ENCODE measurements around the gene EPAS1. TPM values are rescaled to one million over a fixed set of nuclear protein-coding genes. Genes with fewer than 3 reads are reported as not detected.
A peak's percentile ranks its signal among the peaks of the same experiment; 100 is the strongest.

The EPAS1 gene
- total RNA-seq, 1 donor from 2014 or later, result 205 TPM

GRCh38 chr2:46308629-46309028 is 11.4 kb downstream of the EPAS1 start:
- peak overlapping the region; percentile 99 for H3K27ac ChIP-seq (replicated peaks)
- intact Hi-C loops (cut with micrococcal nuclease), result no loop called here

GRCh38 chr2:46309052-46309953 is 12.1 kb downstream of the EPAS1 start:
- H3K9me3 ChIP-seq (replicated peaks), result no peaks in the 10 kb centered on the region
- intact Hi-C loops (cut with micrococcal nuclease), result no loop called here
- peaks cover 100% of the 10 kb centered on the region for H3K4me1 ChIP-seq
- no peaks in the 10 kb centered on the region for H3K36me3 ChIP-seq
- H3K27me3 ChIP-seq (ENCODE audit: low read depth), result no peaks in the 10 kb centered on the region
- TF ChIP-seq CTCF (IDR thresholded peaks at IDR 0.05; ENCODE audit: borderline replicate concordance), result no peak
- DNase-seq, result no peak
- no peak overlapping the region for H3K4me3 ChIP-seq
- peak overlapping the region; percentile 99 for H3K27ac ChIP-seq (replicated peaks)

More at GRCh38 chr2:46308629-46309028, 11.4 kb downstream of the EPAS1 start:
- Histone ChIP-seq H3K36me3 (no peaks in the 10 kb centered on the region), H3K9me3 (replicated peaks) (no peaks in the 10 kb centered on the region), H3K4me3 (no peak overlapping the region), H3K4me1 (peaks cover 100% of the 10 kb centered on the region), H3K27me3 (ENCODE audit: low read depth) (no peaks in the 10 kb centered on the region)
- no peak for DNase-seq
- TF ChIP-seq CTCF (IDR thresholded peaks at IDR 0.05; ENCODE audit: borderline replicate concordance), result no peak

GRCh38 chr2:46310446-46310845 is 13.2 kb downstream of the EPAS1 start:
- no peak for DNase-seq
- Histone ChIP-seq H3K27me3 (ENCODE audit: low read depth) (no peaks in the 10 kb centered on the region), H3K4me1 (peaks cover 100% of the 10 kb centered on the region), H3K4me3 (no peak overlapping the region), H3K27ac (replicated peaks) (peak overlapping the region; percentile 99), H3K36me3 (no peaks in the 10 kb centered on the region), H3K9me3 (replicated peaks) (no peaks in the 10 kb centered on the region)
- intact Hi-C loops (cut with micrococcal nuclease), result no loop called here
- no peak for TF ChIP-seq CTCF (IDR thresholded peaks at IDR 0.05; ENCODE audit: borderline replicate concordance)

- Histone ChIP-seq H3K27me3 (ENCODE audit: low read depth) (no peaks in the 10 kb centered on the region), H3K36me3 (no peaks in the 10 kb centered on the region), H3K4me3 (peak overlapping the region; percentile 5), H3K9me3 (replicated peaks) (no peaks in the 10 kb centered on the region), H3K27ac (replicated peaks) (peak overlapping the region; percentile 99), H3K4me1 (peaks cover 100% of the 10 kb centered on the region)
- no peak for TF ChIP-seq CTCF (IDR thresholded peaks at IDR 0.05; ENCODE audit: borderline replicate concordance)
- DNase-seq, result no peak
- intact Hi-C loops (cut with micrococcal nuclease), result no loop called here
Observed at GRCh38 chr2:46311651-46312223, 14.5 kb downstream of the EPAS1 start.

- Histone ChIP-seq H3K4me3 (no peak overlapping the region), H3K27me3 (ENCODE audit: low read depth) (no peaks in the 10 kb centered on the region), H3K9me3 (replicated peaks) (no peaks in the 10 kb centered on the region), H3K4me1 (peaks cover 100% of the 10 kb centered on the region), H3K36me3 (peaks cover 2% of the 10 kb centered on the region), H3K27ac (replicated peaks) (peak overlapping the region; percentile 99)
- DNase-seq, result no peak
- intact Hi-C loops (cut with micrococcal nuclease), result no loop called here
- TF ChIP-seq CTCF (IDR thresholded peaks at IDR 0.05; ENCODE audit: borderline replicate concordance), result no peak
Observed at GRCh38 chr2:46313063-46313462, 15.9 kb downstream of the EPAS1 start.

Data from left ventricle myocardium inferior (tissue), 1 donor.